Pancreas (tissue), 10 donors: ENCODE measurements around the gene FN1. TPM values are rescaled to one million over a fixed set of nuclear protein-coding genes. Genes with fewer than 3 reads are reported as not detected.

Experiments
- ATAC-seq, 4 donors: fragments of 200-7000 bp; cut with Tn5 transposase; one replicate each; pipeline versions ENCODE4 v1.8.0 to v1.9.1; 2020; ENCODE audit warnings: mild to moderate bottlenecking in 4 of 4, moderate library complexity in 4 of 4
- DNase-seq, 6 donors: peaks; one replicate each; pipeline ENCODE4 v3.0.0-alpha.2; 2020
- FAIRE-seq: peaks from 2 replicates; lab custom pipeline; 2012; peaks lifted over from hg19 to GRCh38; lab: Jason Lieb, UNC
- H3K27ac ChIP-seq, 4 donors: fragments of 200-600 bp; sonication (generic); 1 replicate in 3 of 4; 2 replicates in 1 of 4; pipeline versions ENCODE4 v1.5.0 to v1.8.0; 2020
- H3K27me3 ChIP-seq, 4 donors: fragments of 200-600 bp; one replicate each; pipeline ENCODE4 v1.8.0; 2021
- H3K36me3 ChIP-seq, 3 donors: fragments of 200-600 bp; sonication (generic) in 1 of 3; one replicate each; pipeline versions ENCODE4 v1.5.0 to v1.8.0; 2020 to 2021
- H3K4me1 ChIP-seq, 3 donors: fragments of 200-600 bp; one replicate each; pipeline ENCODE4 v1.8.0; 2021
- H3K4me3 ChIP-seq, 4 donors: fragments of 200-600 bp; sonication (generic) in 2 of 4; one replicate each; pipeline versions ENCODE4 v1.5.0 to v1.8.0; 2020 to 2021
- H3K9me3 ChIP-seq, 4 donors: fragments of 200-600 bp; one replicate each; pipeline ENCODE4 v1.8.0; 2021
- CTCF ChIP-seq, 4 donors: fragments of 200-600 bp; sonication (generic) in 3 of 4; IDR thresholded peaks; one replicate each; pipeline versions ENCODE4 v1.5.0 to v1.8.0; 2021; ENCODE audit warnings: antibody characterized with exemption in 4 of 4
- WGBS, 2 donors: extraction: QIAGEN DNeasy Blood & Tissue Kit; methylation state at CpG; one replicate each; pipeline ENCODE4 v1.1.7; 2013; 5-methylcytosine and 5-hydroxymethylcytosine counted together
- intact Hi-C, 3 donors: fragments of 100-400 bp; cut with DNase I; formaldehyde crosslinking; loops; one replicate each; pipeline versions ENCODE4 v1.11.1 to v1.14.2; 2022
- polyA plus RNA-seq, 2 donors: library from polyadenylated mRNA; stranded (reverse); fragments of 200-250 nt; gene quantifications; one replicate each; pipeline ENCODE4 v1.2.3, GENCODE V29; 2013
- total RNA-seq, 6 donors: library from RNA; stranded (reverse); fragmentation: NEBNext Ultra II Directional in 4 of 6; extraction: Animal tissue kit (Norgen Biotek cat#: 25700) in 4 of 6; gene quantifications; one replicate each; pipeline versions ENCODE4 v1.2.1 to v1.2.4, GENCODE V29; 2021 to 2023
- donor health status: healthy with polysubstance abuse.
- donor health status: DM: no; HTN: no; CAD: no; lungs with moderate emphysema.
- donor health status: DM: no; HTN: no; CAD: no.
- donor health status: control.
- donor health status: control.
- donor health status: Bipolar disorder and iron deficiency.
- donor health status: DM: yes; HTN: yes; CAD: no.
- donor health status: DM: no; HTN: no; CAD: no.
- donor health status: DM: no; HTN: no; CAD: no.
- donor health status: DM: yes; HTN: yes; CAD: no.

Gene FN1
- total and polyA plus RNA-seq, 8 donors = 8.9 to 432 (median 18.6) TPM

GRCh38 chr2:215319500-215319899, 116.4 kb downstream of the FN1 start:
- Histone ChIP-seq H3K4me1 (no peaks in the 10 kb centered on the region), H3K27me3 (no peaks in the 10 kb centered on the region)
- intact Hi-C loops = no loop called here

GRCh38 chr2:215316336-215316735, 119.5 kb downstream of the FN1 start:
- no peak for DNase-seq
- TF ChIP-seq CTCF (IDR thresholded peaks at IDR 0.05) = no peak
- no peaks in the 10 kb centered on the region for H3K9me3 ChIP-seq
- H3K27me3 ChIP-seq = no peaks in the 10 kb centered on the region
- ATAC-seq = no peak
- intact Hi-C loops = no loop called here
- no peak overlapping the region for H3K4me3 ChIP-seq
- H3K36me3 ChIP-seq = peaks cover 0 to 23% (median 0%) of the 10 kb centered on the region in 3 donors
- peaks cover 0 to 10% (median 0%) of the 10 kb centered on the region in 3 donors for H3K4me1 ChIP-seq
- WGBS, 2 donors = 84 to 95% methylated on average over 2 of the region's 2 CpGs
- FAIRE-seq = no peak
- no peak overlapping the region for H3K27ac ChIP-seq

More at GRCh38 chr2:215319500-215319899, 116.4 kb downstream of the FN1 start:
- 95 to 98% methylated on average over 5 of the region's 5 CpGs for WGBS, 2 donors
- H3K36me3 ChIP-seq = peaks cover 0 to 23% (median 0%) of the 10 kb centered on the region in 3 donors
- TF ChIP-seq CTCF (IDR thresholded peaks at IDR 0.05) = no peak
- no peak for FAIRE-seq
- no peak overlapping the region for H3K4me3 ChIP-seq
- no peaks in the 10 kb centered on the region for H3K9me3 ChIP-seq
- H3K27ac ChIP-seq = no peak overlapping the region
- no peak for ATAC-seq
- DNase-seq = no peak

- Histone ChIP-seq H3K36me3 (peaks cover 0 to 14% (median 0%) of the 10 kb centered on the region in 3 donors), H3K27me3 (no peaks in the 10 kb centered on the region), H3K4me3 (no peak overlapping the region), H3K27ac (no peak overlapping the region), H3K9me3 (no peaks in the 10 kb centered on the region), H3K4me1 (peaks cover 0 to 13% (median 0%) of the 10 kb centered on the region in 3 donors)
- 95 to 100% methylated on average over 2 of the region's 2 CpGs for WGBS, 2 donors
- FAIRE-seq (no peak), ATAC-seq (no peak), DNase-seq (no peak)
- TF ChIP-seq CTCF (IDR thresholded peaks at IDR 0.05) = no peak
- intact Hi-C loops = no loop called here
Measured at GRCh38 chr2:215315301-215315700, 120.6 kb downstream of the FN1 start.

- Histone ChIP-seq H3K9me3 (no peaks in the 10 kb centered on the region), H3K4me3 (no peak overlapping the region), H3K4me1 (peaks cover 0 to 13% (median 0%) of the 10 kb centered on the region in 3 donors), H3K27me3 (no peaks in the 10 kb centered on the region), H3K27ac (no peak overlapping the region), H3K36me3 (peaks cover 0 to 10% (median 0%) of the 10 kb centered on the region in 3 donors)
- no peak for FAIRE-seq
- WGBS, 2 donors = 76 to 87% methylated on average over 1 of the region's 1 CpG
- intact Hi-C loops = no loop called here
- DNase-seq = no peak
- ATAC-seq = no peak
- no peak for TF ChIP-seq CTCF (IDR thresholded peaks at IDR 0.05)
Measured at GRCh38 chr2:215314896-215315295, 121.0 kb downstream of the FN1 start.

GRCh38 chr2:215313255-215313613, 122.6 kb downstream of the FN1 start:
- ATAC-seq (no peak), DNase-seq (no peak), FAIRE-seq (no peak)
- Histone ChIP-seq H3K9me3 (no peaks in the 10 kb centered on the region), H3K27ac (no peak overlapping the region), H3K27me3 (no peaks in the 10 kb centered on the region), H3K4me1 (peaks cover 0 to 13% (median 0%) of the 10 kb centered on the region in 3 donors), H3K36me3 (no peaks in the 10 kb centered on the region), H3K4me3 (no peak overlapping the region)
- no peak for TF ChIP-seq CTCF (IDR thresholded peaks at IDR 0.05)
- 69 to 73% methylated on average over 4 of the region's 4 CpGs for WGBS, 2 donors
- intact Hi-C loops = no loop called here
